OCI-M2 (cell line): ENCODE data around the gene CLECL1.
"Not testable (repeated sequence)": the region's sequence is repeated elsewhere in the genome, so short reads cannot be mapped to it uniquely, and the experiment has no call there.

Experiments
- DNase-seq: peaks from one replicate; lab custom pipeline; 2025; ENCODE audit not compliant: unreplicated experiment; lab: John Stamatoyannopoulos, UW

The CLECL1 gene

GRCh38 chr12:9697619-9698018 lies 35.3 kb downstream of the CLECL1 start:
- no peak for DNase-seq

DNA sequence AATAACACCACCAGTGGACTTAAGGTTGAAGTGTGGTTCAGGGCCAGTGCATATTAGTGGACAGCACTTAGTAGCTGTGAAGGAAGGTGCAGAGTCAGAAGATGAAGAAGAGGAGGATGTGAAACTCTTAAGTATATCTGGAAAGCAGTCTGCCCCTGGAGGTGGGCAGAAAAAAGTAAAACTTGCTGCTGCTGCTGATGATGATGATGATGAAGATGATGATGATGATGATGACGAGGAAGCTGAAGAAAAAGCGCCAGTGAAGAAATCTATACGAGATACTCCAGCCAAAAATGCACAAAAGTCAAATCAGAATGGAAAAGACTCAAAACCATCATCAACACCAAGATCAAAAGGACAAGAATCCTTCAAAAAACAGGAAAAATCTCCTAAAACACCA lies 37.2 kb downstream of the CLECL1 start:
- DNase-seq = not testable (repeated sequence)

GRCh38 chr12:9695150-9695549 lies 37.7 kb downstream of the CLECL1 start:
- not testable (repeated sequence) for DNase-seq

DNA sequence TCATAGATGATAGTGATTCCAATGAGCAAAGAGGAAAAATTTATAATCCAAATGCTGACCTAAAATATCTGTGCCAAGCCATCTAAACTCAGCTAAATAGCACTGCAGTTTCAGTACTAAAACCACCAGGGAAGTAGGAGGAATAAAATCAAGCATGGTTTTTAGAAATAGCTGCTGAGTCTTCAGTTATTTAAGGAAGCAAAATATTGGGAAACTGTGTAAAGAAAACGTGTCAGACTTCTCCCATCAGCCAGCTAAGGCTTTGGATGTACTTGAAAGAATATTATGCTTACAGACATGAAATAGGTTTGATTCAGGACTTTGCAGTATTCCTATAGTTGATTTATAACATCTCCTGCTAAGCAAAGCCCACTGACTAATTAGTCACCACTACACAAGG lies 38.7 kb downstream of the CLECL1 start:
- no peak for DNase-seq

DNA sequence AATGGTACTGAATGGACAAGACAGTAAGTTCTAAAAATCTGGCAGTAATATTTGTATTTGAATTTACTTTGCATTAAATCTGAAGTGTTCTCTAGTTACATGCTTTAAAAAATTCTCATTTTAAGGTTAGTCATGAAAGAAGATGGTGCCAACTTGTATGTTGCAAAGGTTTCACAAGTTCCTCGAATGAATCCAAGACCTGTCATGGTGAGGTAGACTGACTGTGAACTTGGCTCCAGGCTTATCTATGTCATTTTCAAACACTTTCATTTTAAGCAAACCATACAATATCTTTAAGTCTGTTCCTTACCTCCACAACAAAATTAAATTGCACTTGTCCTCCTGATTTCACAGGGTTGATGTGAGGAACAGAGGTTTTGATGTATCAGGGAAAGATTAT lies 40.0 kb downstream of the CLECL1 start:
- DNase-seq = no peak

DNA sequence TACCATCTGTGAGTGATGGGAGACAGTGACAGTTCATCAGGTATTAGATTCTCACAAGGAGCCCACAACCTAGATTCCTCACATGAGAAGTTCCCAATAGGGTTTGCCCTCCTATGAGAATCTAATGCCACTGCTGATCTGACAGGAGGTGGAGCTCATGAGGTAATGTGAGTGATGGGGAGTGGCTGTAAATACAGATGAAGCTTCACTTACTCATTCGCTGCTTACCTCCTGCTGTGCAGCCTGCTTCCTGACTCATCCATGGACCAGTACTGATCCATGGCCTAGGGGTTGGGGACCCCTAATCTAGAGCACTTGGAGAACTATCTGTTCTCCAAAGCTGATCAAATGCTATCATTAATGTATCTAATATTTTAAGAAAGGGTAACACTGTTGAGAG lies 45.7 kb downstream of the CLECL1 start:
- DNase-seq = no peak

- DNase-seq = no peak
These were observed 47.0 kb downstream of the CLECL1 start for GRCh38 chr12:9685915-9686314.

DNA sequence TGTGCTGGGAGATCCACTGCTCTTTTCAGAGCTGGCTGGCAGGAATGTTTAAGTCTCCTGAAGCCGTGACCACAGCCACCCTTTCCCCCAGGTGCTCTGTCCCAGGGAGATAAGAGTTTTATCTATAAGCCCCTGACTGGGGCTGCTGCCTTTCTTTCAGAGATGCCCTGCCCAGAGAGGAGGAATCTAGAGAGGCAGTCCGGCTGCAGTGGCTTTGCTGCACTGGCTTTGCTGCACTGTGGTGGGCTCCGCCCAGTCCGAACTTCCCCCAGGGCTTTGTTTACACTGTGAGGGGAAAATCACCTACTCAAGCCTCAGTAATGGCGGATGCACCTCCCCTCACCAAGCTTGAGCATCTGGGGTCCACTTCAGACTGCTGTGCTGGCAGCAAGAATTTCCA lies 47.5 kb downstream of the CLECL1 start:
- peak; percentile 36 for DNase-seq

DNA sequence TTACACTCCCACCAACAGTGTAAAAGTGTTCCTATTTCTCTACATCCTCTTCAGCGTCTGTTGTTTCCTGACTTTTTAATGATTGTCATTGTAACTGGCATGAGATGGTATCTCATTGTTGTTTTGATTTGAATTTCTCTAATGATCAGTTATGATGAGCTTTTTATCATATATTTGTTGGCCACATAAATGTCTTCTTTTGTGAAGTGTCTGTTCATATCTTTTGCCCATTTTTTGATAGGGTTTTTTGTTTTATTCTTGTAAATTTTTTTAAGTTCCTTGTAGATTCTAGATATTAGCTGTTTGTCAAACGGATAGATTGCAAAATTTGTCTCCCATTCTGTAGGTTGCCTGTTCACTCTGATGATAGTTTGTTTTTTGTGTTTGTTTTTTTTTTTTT lies 49.9 kb downstream of the CLECL1 start:
- DNase-seq = not testable (repeated sequence)

DNA sequence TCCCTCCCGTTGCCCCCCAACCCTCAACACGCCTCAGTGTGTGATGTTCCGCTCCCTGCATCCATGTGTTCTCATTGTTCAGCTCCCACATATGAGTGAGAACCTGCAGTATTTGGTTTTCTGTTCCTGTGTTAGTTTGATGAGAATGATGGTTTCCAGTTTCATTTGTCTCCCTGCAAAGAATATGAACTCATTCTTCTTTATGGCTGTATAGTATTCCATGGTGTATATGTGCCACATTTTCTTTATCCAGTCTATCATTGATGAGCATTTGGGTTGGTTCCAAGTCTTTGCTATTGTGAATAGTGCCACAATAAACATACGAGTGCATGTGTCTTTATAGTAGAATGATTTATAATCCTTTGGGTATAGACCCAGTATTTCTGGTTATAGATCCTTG lies 50.4 kb downstream of the CLECL1 start:
- DNase-seq = not testable (repeated sequence)

DNA sequence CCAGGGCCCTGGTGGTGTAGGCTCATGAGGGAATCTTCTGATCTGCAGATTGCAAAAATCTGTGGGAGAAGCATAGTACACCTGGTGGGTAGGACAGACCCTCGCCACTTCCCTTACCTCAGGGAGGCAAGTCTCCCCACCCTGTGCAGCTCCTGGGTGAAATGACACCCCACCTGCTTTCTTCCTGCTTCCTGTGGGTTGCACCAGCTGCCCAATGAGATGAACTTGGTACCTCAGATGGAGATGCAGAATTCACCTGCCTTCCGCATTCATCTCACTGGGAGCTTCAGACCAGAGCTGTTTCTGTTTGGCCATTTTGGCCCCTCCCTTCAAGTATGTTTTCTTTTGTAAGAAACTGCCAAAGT lies 58.7 kb downstream of the CLECL1 start:
- no peak for DNase-seq

DNA sequence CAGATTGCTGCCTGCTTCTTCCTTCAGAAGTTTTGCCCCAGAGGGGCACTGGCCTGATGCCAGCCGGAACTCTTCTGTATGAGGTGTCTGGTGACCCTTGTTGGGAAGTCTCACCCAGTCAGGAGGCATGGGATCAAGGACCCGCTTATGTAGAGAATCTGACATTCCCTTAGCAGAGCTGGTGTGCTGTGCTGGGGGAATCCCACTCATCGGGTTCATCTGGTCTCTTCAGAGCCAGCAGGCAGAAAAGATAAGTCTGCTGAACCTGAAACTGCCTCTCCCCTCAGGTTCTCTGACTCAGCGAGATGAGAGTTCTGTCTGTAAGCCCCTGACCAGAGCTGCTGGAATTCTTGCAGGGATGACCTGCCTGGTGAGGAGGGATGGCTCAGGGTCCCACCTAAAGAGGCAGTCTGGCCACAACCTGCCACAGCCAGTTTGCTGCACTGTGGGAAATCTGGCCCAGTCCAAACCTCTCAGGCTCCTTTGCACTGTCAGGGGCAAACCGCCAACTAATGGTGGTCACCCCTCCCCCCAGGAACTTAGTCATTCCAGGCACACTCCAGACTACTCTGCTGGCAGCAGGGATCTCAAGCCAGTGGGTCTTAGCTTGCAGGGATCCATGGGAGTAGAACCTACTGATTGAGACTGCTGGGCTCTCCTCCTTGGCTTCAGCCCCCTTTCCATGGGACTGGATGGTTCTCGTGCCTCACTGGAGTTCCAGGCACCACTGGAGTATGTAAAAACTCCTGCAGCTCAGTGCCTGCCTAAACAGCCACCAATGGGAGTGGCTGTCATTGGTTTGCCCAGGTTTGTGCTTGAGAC lies 59.3 kb downstream of the CLECL1 start:
- DNase-seq = peak; percentile 27
